HL-60 (cell line): ENCODE data around the gene SLC18A2.
"Not testable (repeated sequence)": the region's sequence is repeated elsewhere in the genome, so short reads cannot be mapped to it uniquely, and the experiment has no call there.

Source experiments
- DNase-seq, 2 experiments: peaks; one replicate each; pipeline ENCODE4 v3.0.0-alpha.2; 2010 to 2020; ENCODE audit warnings: low read depth in 1 of 2, low spot score in 1 of 2
- H3K27ac ChIP-seq: fragments of 250-450 bp; sonication (Bioruptor Pico); replicated peaks from 2 replicates; pipeline ENCODE4 v1.5.1; 2020; ENCODE audit warnings: mild to moderate bottlenecking, moderate library complexity
- H3K27me3 ChIP-seq: fragments of 250-450 bp; sonication (Bioruptor Pico); 2 replicates; pipeline ENCODE4 v1.5.1; 2021; ENCODE audit warnings: mild to moderate bottlenecking, moderate library complexity; ENCODE audit not compliant: insufficient read depth, poor library complexity, severe bottlenecking
- H3K4me3 ChIP-seq: replicated peaks from 2 replicates; pipeline ENCODE4 v1.5.1; 2011; ENCODE audit warnings: mild to moderate bottlenecking, control low read depth, low read length; ENCODE audit not compliant: insufficient read depth
- CTCF ChIP-seq: IDR thresholded peaks from one replicate; pipeline ENCODE4 v1.5.1; 2011; ENCODE audit warnings: low read length, control low read depth, inconsistent platforms; ENCODE audit not compliant: insufficient read depth
- GABPA ChIP-seq: IDR thresholded peaks from 2 replicates; pipeline ENCODE4 v1.6.1; 2012; ENCODE audit warnings: low read depth
- POLR2AphosphoS5 ChIP-seq: IDR thresholded peaks from 2 replicates; pipeline ENCODE4 v1.6.1; 2012; ENCODE audit warnings: low read depth
- SPI1 ChIP-seq: IDR thresholded peaks from 2 replicates; pipeline ENCODE4 v1.6.1; 2012; ENCODE audit warnings: low read depth, mild to moderate bottlenecking, borderline replicate concordance
- TF ChIP-seq, protein P1 (sequence below): IDR thresholded peaks from 2 replicates; pipeline ENCODE4 v1.6.1; 2012; ENCODE audit warnings: low read depth; ENCODE audit not compliant: insufficient replicate concordance

Gene SLC18A2

DNA sequence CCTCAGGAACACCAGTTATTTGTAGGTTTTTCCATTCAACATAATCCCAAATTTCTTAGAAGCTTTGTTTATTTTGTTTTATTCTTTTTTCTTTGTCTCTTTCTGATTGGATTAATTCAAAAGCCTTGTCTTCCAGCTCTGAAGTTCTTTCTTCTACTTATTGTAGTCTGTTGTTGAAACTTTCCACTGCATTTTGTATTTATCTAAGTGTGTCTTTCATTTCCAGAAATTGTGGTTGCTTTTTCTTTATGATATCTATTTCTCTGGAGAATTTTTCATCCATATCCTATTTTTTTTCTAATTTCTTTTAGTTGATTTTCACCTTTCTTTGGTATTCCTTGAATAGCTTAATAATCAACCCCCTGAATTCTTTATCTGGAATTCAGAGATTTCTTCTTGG, 58.5 kb downstream of the SLC18A2 start:
- H3K27me3 ChIP-seq: no peaks in the 10 kb centered on the region
- no peak for TF ChIP-seq CTCF
- TF ChIP-seq GABPA: no peak
- TF ChIP-seq SPI1: no peak
- TF ChIP-seq, protein P1, sequence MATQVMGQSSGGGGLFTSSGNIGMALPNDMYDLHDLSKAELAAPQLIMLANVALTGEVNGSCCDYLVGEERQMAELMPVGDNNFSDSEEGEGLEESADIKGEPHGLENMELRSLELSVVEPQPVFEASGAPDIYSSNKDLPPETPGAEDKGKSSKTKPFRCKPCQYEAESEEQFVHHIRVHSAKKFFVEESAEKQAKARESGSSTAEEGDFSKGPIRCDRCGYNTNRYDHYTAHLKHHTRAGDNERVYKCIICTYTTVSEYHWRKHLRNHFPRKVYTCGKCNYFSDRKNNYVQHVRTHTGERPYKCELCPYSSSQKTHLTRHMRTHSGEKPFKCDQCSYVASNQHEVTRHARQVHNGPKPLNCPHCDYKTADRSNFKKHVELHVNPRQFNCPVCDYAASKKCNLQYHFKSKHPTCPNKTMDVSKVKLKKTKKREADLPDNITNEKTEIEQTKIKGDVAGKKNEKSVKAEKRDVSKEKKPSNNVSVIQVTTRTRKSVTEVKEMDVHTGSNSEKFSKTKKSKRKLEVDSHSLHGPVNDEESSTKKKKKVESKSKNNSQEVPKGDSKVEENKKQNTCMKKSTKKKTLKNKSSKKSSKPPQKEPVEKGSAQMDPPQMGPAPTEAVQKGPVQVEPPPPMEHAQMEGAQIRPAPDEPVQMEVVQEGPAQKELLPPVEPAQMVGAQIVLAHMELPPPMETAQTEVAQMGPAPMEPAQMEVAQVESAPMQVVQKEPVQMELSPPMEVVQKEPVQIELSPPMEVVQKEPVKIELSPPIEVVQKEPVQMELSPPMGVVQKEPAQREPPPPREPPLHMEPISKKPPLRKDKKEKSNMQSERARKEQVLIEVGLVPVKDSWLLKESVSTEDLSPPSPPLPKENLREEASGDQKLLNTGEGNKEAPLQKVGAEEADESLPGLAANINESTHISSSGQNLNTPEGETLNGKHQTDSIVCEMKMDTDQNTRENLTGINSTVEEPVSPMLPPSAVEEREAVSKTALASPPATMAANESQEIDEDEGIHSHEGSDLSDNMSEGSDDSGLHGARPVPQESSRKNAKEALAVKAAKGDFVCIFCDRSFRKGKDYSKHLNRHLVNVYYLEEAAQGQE: no peak
- no peak for TF ChIP-seq POLR2AphosphoS5

GRCh38 chr10:117300671-117301070, 59.8 kb downstream of the SLC18A2 start:
- DNase-seq: no peak
- Histone ChIP-seq H3K27me3 (no peaks in the 10 kb centered on the region), H3K4me3 (no peak overlapping the region), H3K27ac (no peak overlapping the region)
- no peak for TF ChIP-seq SPI1
- TF ChIP-seq POLR2AphosphoS5: no peak
- TF ChIP-seq GABPA: no peak
- TF ChIP-seq CTCF: no peak
- TF ChIP-seq, protein P1: no peak

More for the DNA sequence above, 58.5 kb downstream of the SLC18A2 start:
- DNase-seq: no peak
- H3K4me3 ChIP-seq: no peak overlapping the region
- H3K27ac ChIP-seq: no peak overlapping the region

- H3K27me3 ChIP-seq, H3K4me3 ChIP-seq, DNase-seq, H3K27ac ChIP-seq: not testable (repeated sequence)
These were observed 62.5 kb downstream of the SLC18A2 start for GRCh38 chr10:117303451-117303850.

GRCh38 chr10:117306674-117307073, 65.8 kb downstream of the SLC18A2 start:
- TF ChIP-seq CTCF (no peak), GABPA (no peak), POLR2AphosphoS5 (no peak), SPI1 (no peak)
- TF ChIP-seq, protein P1: no peak
- no peak for DNase-seq
- Histone ChIP-seq H3K4me3 (no peak overlapping the region), H3K27ac (no peak overlapping the region), H3K27me3 (no peaks in the 10 kb centered on the region)
